Measurements from ENCODE around the gene CDRT15.
"Not testable (repeated sequence)": the region's sequence is repeated elsewhere in the genome, so short reads cannot be mapped to it uniquely, and the experiment has no call there.

CDRT15 gene

DNA sequence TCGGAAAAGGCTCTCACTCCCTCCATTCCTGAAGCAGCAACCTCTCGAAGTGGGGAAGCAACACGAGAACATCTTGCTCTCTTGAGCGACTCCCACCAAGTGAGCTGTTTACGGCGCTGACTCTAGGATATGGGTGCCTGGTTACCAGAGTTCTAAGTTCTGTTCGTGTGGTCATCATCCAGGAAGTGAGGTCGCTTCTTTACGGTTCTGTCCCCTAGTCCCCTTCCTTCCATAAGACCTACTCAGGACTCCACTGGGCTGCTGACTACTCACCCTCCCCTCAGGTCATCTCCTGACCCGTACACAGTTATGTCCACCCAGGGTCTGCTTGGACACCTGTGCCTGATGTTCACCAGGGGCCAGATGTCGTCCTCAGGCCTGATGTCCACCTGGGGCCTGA lies at the start of gene CDRT15:
Gene CDRT15 (minus strand): TSS at position 101 of the 400 bp plus-strand sequence. CDS start 29 bp downstream, at position 72.
- not testable (repeated sequence) for DNase-seq (ENCODE audit: low spot score)

DNA sequence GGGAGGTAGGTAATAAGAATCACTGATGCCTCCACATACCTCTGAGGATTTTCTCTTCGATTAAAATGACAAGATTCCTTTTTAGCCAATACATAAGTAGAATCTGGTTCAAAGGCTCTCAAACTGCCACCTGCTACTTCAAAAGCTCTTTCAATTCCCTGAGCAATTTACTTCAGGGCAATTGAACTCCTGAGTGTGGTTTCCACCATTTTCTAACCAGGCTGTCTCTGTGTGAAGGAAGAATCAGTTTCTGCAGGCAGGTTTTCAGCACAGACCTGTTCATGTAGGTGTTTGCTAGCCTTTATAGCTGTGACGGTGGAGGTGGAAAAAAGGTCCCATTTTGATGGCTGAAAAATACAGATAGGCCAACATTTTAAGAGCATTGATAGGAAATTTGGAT lies 46.1 kb upstream of the CDRT15 start:
- no peak for DNase-seq (ENCODE audit: low spot score)

DNA sequence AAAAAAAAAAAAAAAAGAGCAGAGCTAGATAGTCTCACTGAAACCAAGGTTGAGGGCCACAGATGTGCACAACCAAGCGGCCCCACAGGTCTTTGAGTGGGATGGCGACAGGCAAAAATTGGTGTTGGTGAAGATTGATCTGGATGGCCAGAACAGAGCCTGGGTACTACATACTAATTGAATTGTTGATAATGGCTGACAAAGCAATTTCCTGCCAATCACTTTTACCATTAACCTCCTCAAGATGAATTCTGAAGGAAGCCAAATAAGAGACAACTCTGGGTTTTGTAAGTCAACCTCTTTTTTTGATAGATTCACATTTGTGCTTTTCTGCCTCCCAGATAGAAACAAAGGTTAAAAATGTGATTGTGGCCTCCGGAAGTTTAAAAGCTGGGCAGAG lies 44.9 kb upstream of the CDRT15 start:
- no peak for DNase-seq (ENCODE audit: low spot score)

DNA sequence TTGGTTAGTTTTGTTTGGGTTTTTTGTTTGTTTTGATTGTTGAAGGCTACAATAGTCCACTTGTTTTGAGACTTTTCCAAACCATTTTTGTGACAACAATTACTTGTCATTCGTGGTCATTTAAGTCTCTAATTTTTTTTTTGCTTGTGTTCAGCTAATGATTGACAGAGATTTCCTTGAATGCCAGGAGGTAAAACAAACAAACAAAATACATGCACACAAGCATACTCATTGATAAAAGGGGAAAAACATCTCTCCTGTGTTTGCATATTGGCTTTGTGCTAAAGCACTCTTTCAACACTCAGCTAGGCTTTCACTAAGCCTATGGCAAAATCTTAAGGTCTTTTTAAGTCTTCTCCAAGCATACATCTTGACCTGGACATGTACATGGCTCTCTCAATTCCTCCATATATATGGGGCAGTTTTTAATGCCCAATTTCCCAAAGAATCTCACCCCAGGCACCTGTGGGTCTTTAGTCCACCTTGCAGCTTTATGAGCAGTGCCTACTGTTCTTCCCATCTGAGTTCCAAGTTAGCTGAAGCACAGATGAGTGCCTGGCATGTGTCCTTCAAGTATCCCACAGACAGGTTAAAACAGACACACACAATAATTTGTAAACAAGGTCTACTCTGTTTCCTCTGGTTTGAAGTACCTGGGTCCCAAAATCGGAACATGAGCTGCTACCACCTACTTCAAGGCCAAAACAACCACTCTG lies 40.0 kb upstream of the CDRT15 start:
- DNase-seq (ENCODE audit: low spot score): no peak

DNA sequence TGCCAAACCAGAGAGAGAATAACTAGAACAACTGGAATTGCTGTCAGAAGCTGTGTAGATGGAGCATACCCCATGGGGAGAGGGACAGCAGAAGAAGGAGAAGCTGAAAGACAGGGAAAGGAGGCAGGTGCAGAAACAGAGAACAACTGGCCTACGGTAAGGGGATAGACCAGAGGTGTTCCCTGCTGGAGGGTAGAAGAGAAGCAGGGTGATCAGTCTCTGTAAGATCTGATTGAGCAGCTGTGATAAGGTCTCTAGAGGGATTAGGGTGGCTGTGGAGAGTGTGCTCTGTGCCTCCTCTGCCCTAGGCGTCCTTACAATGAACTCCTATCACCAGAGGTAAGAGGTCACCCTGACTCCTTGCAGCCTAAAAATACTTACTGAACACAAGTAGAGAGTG lies 33.8 kb upstream of the CDRT15 start:
- DNase-seq (ENCODE audit: low spot score): no peak

DNA sequence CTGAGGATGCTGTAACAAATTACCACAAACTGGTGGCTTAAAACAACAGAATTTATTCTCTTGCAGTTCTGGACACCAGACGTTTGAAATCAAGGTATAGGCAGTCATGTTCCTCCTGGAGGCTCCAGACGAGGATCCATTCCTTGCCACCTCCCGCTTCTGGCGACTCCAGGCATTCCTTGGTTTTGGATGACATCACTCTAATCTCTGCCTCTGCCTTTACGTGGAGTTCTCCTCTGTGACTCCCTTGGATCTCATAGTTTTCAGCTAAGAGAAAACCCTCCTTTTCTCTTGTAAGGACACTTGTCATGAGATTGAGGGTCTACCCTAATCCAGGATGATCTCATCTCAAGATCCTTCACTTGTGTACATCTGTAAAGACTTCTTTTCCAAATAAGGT lies 32.8 kb upstream of the CDRT15 start:
- no peak for DNase-seq (ENCODE audit: low spot score)

DNA sequence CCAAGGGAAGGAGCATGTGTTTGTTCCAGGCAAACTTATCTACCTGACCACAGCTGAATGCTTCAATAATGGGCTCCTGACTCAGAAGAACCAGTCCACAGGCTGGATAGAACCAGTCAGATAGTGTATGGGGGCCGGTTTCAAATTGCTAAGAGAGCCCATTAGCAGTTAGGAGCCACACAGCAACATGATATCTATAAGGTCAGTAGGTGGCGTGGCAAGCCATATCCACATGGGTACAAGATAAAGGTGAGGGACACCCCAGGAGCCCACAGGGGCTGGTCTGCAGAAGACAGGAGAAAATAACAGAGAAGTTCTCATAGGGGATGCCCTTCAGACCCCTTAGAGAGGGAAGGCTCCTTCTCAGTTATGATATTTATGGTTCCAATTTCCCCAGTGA lies 31.6 kb upstream of the CDRT15 start:
- DNase-seq (ENCODE audit: low spot score): no peak

DNA sequence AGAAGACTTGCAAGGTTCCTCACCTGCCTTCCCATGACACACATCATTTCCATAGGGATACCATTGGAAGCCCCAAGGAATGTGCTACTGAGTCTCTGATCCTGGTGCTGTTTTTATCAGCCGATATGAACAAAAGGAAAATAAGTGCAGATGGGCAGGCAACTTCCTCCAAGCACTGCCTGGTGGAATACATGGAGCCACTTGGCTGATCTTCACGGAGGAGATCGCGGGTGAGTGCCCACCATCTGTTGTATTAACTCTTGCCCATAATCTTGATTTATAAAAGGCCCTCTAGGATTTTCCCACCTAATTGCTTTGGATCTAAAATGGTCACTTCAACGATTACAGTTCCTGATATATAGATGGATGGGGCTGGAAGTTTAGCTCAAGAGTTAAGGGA lies 24.7 kb upstream of the CDRT15 start:
- DNase-seq (ENCODE audit: low spot score): no peak

DNA sequence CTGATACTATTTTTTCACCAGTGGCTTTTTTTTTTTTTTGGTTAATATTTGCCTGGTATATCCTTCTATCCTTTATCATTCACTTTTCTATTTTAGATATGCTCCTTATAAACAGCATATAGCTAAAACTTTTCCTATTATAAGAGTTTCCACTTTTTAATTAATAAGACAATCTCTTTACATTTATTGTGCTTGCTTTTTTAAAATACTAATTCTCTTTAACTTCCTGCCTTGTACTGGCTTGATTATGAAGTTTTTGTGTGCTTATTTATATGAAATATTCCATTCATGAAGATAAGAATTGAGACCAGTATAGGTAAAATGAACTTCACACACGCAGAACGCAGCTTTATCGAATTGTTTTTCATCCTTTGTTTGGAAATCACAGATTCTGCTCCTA lies 9.0 kb upstream of the CDRT15 start:
- no peak for DNase-seq (ENCODE audit: low spot score)

DNA sequence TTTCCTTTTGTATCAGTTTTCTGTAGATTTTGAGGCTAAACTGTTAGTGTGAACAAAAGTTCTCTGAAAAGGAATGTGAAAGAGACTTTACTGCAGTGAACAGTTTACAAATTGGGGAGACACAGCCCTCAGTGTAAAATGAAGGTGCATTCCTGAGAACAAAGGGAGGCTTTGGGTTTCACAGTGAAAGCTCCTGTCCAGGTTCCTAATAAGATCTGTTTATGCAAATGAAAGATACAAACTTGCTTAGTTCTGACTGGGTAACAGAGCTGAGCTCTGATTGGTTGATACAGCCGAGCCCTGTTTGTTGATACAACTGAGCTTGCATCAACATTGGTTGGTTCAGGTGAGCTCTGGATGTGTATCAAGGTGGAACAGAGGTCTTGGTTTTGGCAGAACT lies 8.3 kb upstream of the CDRT15 start:
- no peak for DNase-seq (ENCODE audit: low spot score)

DNA sequence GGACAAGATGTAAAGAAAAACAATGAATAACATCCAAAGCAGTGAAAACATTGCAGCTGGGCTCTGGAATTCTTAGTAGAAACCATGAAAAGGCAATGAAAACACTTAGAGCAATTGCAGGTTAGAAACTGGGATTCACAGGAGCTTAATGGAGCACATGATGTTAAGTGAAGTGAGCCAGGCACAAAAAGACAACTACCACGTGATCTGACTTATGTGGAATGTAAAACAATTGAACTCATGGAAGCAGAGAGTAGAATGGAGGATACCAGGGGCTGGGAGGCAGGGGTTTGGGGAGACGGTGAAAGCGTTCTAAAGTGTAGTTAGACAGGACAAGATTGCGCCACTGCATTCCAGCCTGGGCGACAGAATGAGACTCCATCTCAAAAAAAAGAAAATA lies 2.6 kb upstream of the CDRT15 start:
- not testable (repeated sequence) for DNase-seq (ENCODE audit: low spot score)

DNA sequence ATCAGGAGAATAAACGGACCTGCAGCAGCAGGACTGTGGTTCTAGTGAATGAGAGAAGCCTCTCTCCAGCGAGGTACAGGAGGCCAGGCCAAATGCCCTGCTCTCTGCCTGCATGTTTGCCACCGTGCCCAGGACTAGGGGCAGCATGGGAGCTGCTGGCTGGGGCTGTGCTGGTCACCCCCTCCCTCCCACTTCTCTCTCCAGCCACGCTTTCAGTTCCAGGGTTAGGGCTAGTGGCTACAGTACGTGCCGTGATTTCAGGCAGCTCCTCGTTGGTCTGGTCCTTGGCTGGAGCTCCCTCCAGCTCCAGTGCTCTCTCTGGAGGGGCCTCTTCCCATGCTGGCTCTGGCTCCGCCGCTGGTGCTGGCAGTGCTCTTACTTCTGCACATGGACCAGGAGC lies 630 bp downstream of the CDRT15 start:
- not testable (repeated sequence) for DNase-seq (ENCODE audit: low spot score)

DNA sequence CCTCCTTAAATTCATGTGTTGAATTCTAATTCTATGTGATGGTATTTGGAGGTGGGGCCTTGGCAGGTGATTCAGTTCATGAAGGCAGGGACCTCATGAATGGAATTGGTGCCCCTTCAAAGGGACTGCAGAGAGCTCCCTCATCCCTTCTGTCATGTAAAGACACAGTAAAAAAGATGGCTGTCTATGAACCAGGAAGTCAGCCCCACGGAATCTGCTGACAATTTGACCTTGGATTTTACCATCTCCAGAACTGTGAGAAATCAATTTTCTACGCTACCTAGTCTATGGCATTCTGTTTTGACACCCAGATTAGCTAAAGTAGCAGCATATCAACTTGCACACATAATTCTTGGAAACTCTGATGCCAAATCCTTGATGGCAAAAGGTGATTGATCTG lies 1.6 kb downstream of the CDRT15 start:
- not testable (repeated sequence) for DNase-seq (ENCODE audit: low spot score)

DNA sequence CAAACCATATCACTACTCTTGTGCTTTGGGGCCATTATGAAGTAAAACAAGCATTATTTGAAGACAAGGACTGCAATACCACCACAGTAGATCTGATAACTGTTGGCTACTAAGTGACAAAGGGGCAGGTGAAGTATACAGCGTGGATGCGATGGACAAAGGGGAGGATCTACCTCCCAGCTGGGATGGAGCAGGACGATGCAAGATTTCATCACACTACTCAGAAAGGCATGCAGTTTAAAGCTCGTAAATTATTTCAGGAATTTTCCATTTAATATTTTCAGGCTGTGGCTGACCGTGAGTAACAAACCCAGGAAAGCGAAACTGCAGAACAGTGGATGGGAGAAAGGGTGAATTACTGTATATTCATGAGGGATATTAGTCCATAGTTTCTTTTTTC lies 5.5 kb downstream of the CDRT15 start:
- not testable (repeated sequence) for DNase-seq (ENCODE audit: low spot score)

DNA sequence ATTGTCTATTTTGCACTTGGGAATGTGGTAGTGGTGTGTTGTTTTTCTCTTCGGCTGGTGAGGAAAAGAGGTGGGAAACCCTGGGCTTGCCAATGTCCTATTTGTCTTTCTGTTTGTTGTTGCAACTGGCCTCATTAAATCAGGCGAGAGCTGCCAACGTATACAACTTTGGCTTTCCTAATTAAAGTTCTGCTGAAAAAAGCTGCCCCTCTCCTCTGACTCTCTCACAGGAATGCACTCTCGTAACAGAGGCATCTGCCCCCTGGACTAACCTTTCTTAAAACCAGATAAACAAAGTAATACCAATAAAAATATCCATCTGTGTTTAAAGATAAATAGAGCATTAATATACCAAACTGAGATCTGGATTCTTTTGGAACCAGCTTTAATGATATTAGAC lies 7.8 kb downstream of the CDRT15 start:
- DNase-seq (ENCODE audit: low spot score): no peak

DNA sequence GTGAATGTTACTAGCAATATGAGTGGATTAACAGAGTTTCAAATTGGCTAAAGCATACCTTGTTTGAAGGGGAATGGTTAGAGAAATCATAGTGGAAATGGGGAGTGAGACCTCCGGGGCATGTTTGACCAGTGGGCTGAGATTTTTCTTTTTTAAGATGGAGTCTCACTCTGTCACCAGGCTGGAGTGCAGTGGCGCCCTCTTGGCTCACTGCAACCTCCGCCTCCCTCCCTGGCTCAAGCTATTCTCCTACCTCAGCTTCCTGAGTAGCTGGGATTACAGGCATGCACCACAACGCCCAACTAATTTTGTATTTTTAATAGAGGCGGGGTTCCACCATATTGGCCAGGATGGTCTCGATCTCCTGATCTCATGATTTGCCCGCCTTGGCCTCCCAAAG lies 9.6 kb downstream of the CDRT15 start:
- DNase-seq (ENCODE audit: low spot score): no peak

DNA sequence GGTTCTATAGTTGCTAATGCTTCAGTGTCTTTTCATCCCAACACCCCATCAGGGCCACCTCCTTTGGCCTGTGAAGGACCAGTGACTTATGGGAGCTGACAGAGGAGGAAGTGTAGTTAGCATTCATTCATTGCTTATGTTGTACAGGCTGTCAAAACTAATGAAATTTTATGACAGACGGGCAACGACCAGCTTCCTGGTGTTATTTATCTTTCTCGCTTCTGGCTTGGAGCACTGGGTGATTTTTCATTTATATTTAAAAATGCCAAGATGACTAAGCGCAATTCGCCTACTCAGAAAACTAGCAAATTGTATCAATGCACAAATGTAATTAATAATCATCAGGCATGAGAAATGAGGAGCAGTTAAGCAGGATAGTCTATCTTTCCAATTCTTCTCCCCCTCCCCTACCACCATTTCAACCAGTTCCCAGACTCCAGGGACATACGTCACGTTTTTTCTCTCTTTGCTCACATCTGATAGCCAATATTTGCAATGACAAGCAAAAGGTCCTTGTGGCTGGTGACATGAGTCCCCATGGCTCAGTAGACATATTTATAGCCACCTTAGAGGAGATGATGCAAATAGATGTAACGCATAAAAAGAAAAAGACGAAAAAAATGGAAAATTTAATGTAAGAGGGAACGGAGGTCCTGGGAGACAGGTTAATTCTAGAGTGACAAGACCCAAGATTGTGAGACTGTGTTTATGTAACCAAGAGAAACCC lies 11.2 kb downstream of the CDRT15 start:
- DNase-seq (ENCODE audit: low spot score): no peak

DNA sequence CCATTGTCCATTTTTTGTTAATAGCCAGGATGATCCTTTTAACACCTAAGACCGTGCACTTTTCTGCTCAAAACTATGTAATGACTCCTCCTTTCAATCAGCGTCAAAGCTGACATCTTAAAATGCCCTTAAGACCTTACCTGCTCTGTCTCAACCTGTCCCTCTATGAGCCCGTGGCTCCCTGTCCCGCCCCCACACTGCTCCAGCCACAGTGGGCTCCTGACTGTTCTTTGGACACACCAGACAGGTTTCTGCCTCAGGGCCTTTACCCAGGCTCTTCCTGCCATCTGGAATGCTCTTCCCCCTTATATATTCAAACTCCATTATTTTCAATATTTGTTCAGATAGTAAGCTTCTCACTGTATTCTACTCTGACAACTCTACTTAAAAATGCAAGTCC lies 14.1 kb downstream of the CDRT15 start:
- DNase-seq (ENCODE audit: low spot score): no peak

DNA sequence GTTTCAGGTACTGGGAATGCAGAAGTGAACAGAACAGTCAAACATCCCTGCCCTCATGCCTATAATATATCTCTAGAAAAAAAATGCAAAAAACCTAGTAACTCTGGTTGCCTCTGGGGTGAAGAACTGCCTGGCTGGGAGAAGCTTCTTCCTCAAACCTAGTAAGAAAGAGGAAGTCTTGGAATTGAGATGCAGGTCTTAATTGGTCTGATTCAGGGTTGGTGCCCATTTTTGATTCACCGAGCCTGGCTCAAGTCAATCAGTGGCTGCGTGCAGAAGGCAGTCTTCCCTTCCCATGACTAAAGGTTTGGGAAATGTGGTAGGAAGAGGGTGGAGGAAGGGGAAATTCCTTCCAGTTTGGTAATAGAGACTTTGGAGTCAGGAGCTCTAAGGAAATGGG lies 22.4 kb downstream of the CDRT15 start:
- DNase-seq (ENCODE audit: low spot score): no peak

DNA sequence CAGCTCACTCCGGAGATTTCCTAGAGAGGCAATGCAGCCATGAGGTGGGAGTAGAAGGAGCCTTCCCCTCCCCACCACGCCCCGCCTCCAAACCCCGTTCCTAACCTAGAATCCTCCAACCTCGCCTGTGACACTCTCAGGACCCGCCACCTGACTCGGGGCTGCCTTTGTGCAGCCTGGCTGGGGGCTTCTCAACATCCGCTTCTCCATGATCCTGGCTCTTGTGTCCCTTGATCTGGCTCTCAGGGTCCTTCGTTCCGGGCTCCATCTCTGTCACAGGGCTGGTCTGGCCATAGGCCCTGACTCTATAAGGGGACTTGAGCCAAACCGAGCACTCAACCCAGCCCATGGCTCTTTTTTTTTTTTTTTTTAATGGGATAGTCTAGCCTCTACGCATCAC lies 24.3 kb downstream of the CDRT15 start:
- DNase-seq (ENCODE audit: low spot score): no peak

DNA sequence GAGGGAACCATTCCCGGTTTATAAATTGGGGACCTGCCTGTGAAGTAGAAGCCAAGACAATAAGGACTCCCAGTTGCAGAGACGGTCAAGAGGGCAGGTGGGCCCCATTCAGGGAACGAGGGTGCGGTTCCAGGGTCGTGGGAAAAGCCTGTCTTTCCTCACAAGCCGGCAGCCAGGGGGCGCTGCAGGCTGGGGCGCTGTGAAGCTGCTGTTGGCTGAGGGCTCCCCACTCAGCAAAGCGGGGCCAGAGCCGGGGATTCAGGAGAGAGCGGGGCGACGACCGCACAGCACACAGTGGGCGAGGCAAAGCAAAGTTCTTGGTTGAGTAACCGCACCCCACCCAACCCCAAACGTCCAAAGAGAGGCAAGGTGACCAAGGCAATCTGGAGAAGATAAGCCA lies 24.9 kb downstream of the CDRT15 start:
- no peak for DNase-seq (ENCODE audit: low spot score)

DNA sequence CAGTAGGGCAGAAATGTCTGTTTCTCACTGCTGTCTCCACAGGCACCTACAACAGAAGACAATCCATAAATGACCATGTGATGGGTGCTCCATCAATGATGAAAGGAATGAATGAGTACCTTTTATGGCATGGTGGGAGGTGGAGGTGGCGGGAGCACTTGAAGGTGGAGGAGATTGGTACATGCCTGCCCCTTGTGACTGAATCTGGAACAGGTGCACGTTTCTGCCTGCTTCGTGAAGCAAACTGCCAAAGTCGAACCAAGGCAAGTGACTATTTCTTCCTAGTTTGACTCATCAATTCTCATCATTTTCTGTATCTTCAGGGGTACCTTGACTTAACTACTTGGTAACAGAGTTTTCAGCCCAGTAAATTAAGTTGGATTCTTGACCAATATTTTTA lies 25.4 kb downstream of the CDRT15 start:
- no peak for DNase-seq (ENCODE audit: low spot score)

DNA sequence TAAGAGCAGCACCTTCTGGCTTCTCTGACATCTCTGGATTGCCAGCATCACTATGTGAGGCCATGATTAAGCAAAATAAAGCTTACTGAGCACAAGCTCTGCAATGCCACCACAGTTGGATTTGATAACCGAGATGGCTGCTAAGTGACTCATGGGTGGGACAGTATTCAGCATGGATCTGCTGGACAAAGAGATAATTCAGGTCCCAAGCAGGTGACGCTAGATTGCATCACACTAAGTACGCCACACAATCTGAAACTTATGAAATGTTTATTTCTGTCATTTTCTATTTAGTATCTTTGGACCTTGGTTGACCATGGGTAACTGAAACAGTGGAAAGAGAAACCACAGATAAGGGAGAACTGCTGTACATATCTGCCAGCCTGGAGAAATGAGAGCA lies 27.4 kb downstream of the CDRT15 start:
- peak; percentile 32 for DNase-seq (ENCODE audit: low spot score)

DNA sequence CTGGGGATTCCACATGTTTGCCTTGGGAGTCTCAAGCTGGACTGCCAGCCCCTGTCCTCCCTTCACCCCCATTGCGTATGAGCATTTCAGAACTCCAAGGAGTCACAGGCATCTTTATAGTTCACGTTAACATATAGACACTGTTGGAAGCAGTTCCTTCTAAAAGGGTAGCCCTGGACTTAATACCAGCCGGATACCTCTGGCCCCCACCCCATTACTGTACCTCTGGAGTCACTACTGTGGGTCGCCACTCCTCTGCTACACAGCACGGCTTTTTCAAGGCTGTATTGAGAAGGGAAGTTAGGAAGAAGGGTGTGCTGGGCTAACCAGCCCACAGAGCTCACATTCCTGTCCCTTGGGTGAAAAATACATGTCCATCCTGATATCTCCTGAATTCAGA lies 28.9 kb downstream of the CDRT15 start:
- no peak for DNase-seq (ENCODE audit: low spot score)

Measured in hematopoietic multipotent progenitor cell treated with erythropoietin and hydrocortisone succinate and interleukin-3 and kit ligand, for 17 days (in vitro differentiated cells).